GM12878 (cell line): ENCODE results near the gene SERPINA4. TPM values are rescaled to one million over a fixed set of nuclear protein-coding genes. Genes with fewer than 3 reads are reported as not detected.
A peak's percentile ranks its signal among the peaks of the same experiment; 100 is the strongest.

Experiments used
- ATAC-seq: fragments of 200-7000 bp; cut with Tn5 transposase; 3 replicates; pipeline ENCODE4 v1.9.1; 2020; ENCODE audit warnings: mild to moderate bottlenecking, moderate library complexity
- BruUV-seq: library from RNA; stranded (reverse); fragments of 400-500 nt; replicated peaks from 2 replicates; lab custom pipeline; 2021; lab: Mats Ljungman, UMichigan
- CTCF ChIA-PET: fragments of 300-600 bp; sonication (Branson Sonifier 250); formaldehyde crosslinking; extraction: SDS; loops from one replicate; lab custom pipeline; 2021; ENCODE audit warnings: inconsistent platforms; lab: Yijun Ruan, JAX
- POLR2A ChIA-PET: fragments of 350-600 bp; formaldehyde crosslinking; extraction: SDS; loops from one replicate; lab custom pipeline; 2021; ENCODE audit warnings: inconsistent platforms; lab: Charles Lee
- RAD21 ChIA-PET: fragments of 300-600 bp; sonication (Branson Sonifier 250); formaldehyde crosslinking; loops from one replicate; lab custom pipeline; 2023; ENCODE audit warnings: antibody characterized with exemption; ENCODE audit not compliant: unreplicated experiment; lab: Charles Lee
- SMC1A ChIA-PET: fragments of 300-600 bp; sonication (Branson Sonifier 250); formaldehyde crosslinking; loops from one replicate; lab custom pipeline; 2023; ENCODE audit not compliant: unreplicated experiment, uncharacterized antibody; lab: Charles Lee
- DNase-seq: peaks from one replicate; pipeline ENCODE4 v3.0.0-alpha.2; 2011; ENCODE audit warnings: low read depth, low spot score
- FAIRE-seq: peaks from 3 replicates; lab custom pipeline; 2011; peaks lifted over from hg19 to GRCh38; lab: Jason Lieb, UNC
- H2AFZ ChIP-seq: 2 replicates; pipeline ENCODE4 v1.6.0; 2011; ENCODE audit warnings: low read depth, low read length, control low read depth; ENCODE audit not compliant: control insufficient read depth
- H3K27ac ChIP-seq: 2 replicates; pipeline ENCODE4 v1.5.1; 2011; ENCODE audit warnings: control low read depth; ENCODE audit not compliant: control insufficient read depth, insufficient read depth
- H3K27me3 ChIP-seq, 2 experiments: replicated peaks in 1 of 2; 2 replicates each; pipeline versions ENCODE4 v1.6.0 to v1.6.1; 2011; ENCODE audit warnings: low read length in 1 of 2; ENCODE audit not compliant: control insufficient read depth in 2 of 2, insufficient read depth in 2 of 2
- H3K36me3 ChIP-seq, 2 experiments: 2 replicates each; pipeline ENCODE4 v1.5.1; 2011; ENCODE audit warnings: low read length in 1 of 2; ENCODE audit not compliant: control insufficient read depth in 2 of 2, insufficient read depth in 2 of 2
- H3K4me1 ChIP-seq: 2 replicates; pipeline ENCODE4 v1.6.1; 2011; ENCODE audit warnings: mild to moderate bottlenecking, low read length, moderate library complexity, mixed read lengths; ENCODE audit not compliant: control insufficient read depth, insufficient read depth
- H3K4me2 ChIP-seq: 2 replicates; pipeline ENCODE4 v1.6.0; 2011; ENCODE audit warnings: control low read depth; ENCODE audit not compliant: control insufficient read depth, insufficient read depth
- H3K4me3 ChIP-seq: fragments of 200-600 bp; sonication (generic); 2 replicates; pipeline ENCODE4 v1.5.1; 2016
- H3K79me2 ChIP-seq: 2 replicates; pipeline ENCODE4 v1.6.0; 2011; ENCODE audit warnings: low read length; ENCODE audit not compliant: control insufficient read depth, insufficient read depth
- H3K9ac ChIP-seq: 2 replicates; pipeline ENCODE4 v1.8.0; 2011; ENCODE audit warnings: low read length, control low read depth, mixed read lengths; ENCODE audit not compliant: control insufficient read depth, insufficient read depth
- H3K9me3 ChIP-seq: replicated peaks from 3 replicates; pipeline ENCODE4 v1.5.1; 2011; ENCODE audit warnings: mild to moderate bottlenecking, low read length; ENCODE audit not compliant: control insufficient read depth, insufficient read depth
- H4K20me1 ChIP-seq: 2 replicates; pipeline ENCODE4 v1.6.0; 2011; ENCODE audit not compliant: control insufficient read depth, insufficient read depth
- ASH2L ChIP-seq: fragments of 300-600, 200-600 bp; sonication (generic); IDR thresholded peaks from 2 replicates; pipeline ENCODE4 v1.6.1; 2017; ENCODE audit warnings: low read depth, mild to moderate bottlenecking, borderline replicate concordance
- HDGF ChIP-seq: fragments of 450-650 bp; IDR thresholded peaks from 2 replicates; pipeline ENCODE4 v1.6.1; 2016; ENCODE audit warnings: antibody characterized with exemption
- JUNB ChIP-seq: IDR thresholded peaks from 2 replicates; pipeline ENCODE4 v1.6.1; 2016; ENCODE audit warnings: antibody characterized with exemption, mild to moderate bottlenecking
- RAD51 ChIP-seq: fragments of 450-650 bp; IDR thresholded peaks from 2 replicates; pipeline ENCODE4 v1.6.1; 2016; ENCODE audit warnings: moderate library complexity, mild to moderate bottlenecking, inconsistent platforms
- TBL1XR1 ChIP-seq: IDR thresholded peaks from 2 replicates; pipeline ENCODE4 v1.6.1; 2012; ENCODE audit warnings: low read depth, low read length, improper control_type of control experiment
- TCF12 ChIP-seq: IDR thresholded peaks from 2 replicates; pipeline ENCODE4 v1.6.1; 2011; ENCODE audit warnings: low read depth, mild to moderate bottlenecking, low read length
- WGBS: methylation state at CpG from one replicate; pipeline ENCODE4 v1.1.6; 2016; ENCODE audit warnings: low lambda C conversion rate; ENCODE audit not compliant: insufficient replicate concordance, insufficient coverage; ENCODE audit errors: missing lambda C conversion rate; 5-methylcytosine and 5-hydroxymethylcytosine counted together
- in situ Hi-C: fragments of 300-500 bp; cut with MboI; formaldehyde crosslinking; loops from 9 replicates; pipeline ENCODE4 v1.14.3; 2018; ENCODE audit warnings: mixed read lengths
- intact Hi-C: fragments of 100-400 bp; cut with micrococcal nuclease; formaldehyde crosslinking; loops from one replicate; pipeline ENCODE4 v1.14.2; 2022; ENCODE audit not compliant: unreplicated experiment
- polyA plus RNA-seq, 11 experiments: library from polyadenylated mRNA; depleted of rRNA in 4 of 11; unstranded in 6 of 11; stranded (reverse) in 5 of 11; fragments of >200 nt; fragmentation: Nextera tagmentation in 4 of 11; fragmentation: Illumina TruSeq in 1 of 11; extraction: Ambion mirVana in 4 of 11; extraction: Trizol in 1 of 11; gene quantifications; 1 replicate in 1 of 11; 2 replicates in 10 of 11; pipeline versions ENCODE4 v1.2.1 to v1.2.3, GENCODE V29; 2011 to 2016; ENCODE audit warnings: inconsistent platforms in 2 of 11, missing spikeins in 2 of 11, low read depth in 1 of 11
- total RNA-seq, 4 experiments: library from RNA; depleted of rRNA in 3 of 4; stranded (reverse); fragments of >200 nt in 3 of 4; fragmentation: Illumina TruSeq in 1 of 4; extraction: Trizol in 1 of 4; gene quantifications; 2 replicates each; pipeline versions ENCODE4 v1.2.1 to v1.2.3, GENCODE V29; 2013 to 2021

Gene SERPINA4
- total and polyA plus RNA-seq, 10 of the 15 experiments (the other 5 are each of a cell fraction or from before 2014, with no cell fraction given), result 0.13 TPM; not detected in 9

- no peaks in the 10 kb centered on the region for H4K20me1 ChIP-seq
- 21% methylated on average over 9 of the region's 9 CpGs for WGBS
- SMC1A ChIA-PET, result no interaction called here
- intact Hi-C loops, result no loop called here
- in situ Hi-C loops, result no loop called here
- no peak overlapping the region for H3K27ac ChIP-seq
- no peaks in the 10 kb centered on the region for H3K79me2 ChIP-seq
- RAD21 ChIA-PET, result no interaction called here
- TF ChIP-seq HDGF (no peak), TCF12 (peak; percentile 68; the same call in 1 of the 2 replicates)
- CTCF ChIA-PET, result interaction anchor here (1.0 kb wide), 1 partner anchor 57 kb away, joined by 3 read pairs; no protein-coding TSS in a partner anchor
- FAIRE-seq (no peak), ATAC-seq (no peak), DNase-seq (no peak)
- POLR2A ChIA-PET, result no interaction called here
- H3K36me3 ChIP-seq, result no peaks in the 10 kb centered on the region
- H3K9me3 ChIP-seq, result no peaks in the 10 kb centered on the region; the same call in 2 of the 3 replicates
- H3K4me1 ChIP-seq, result peaks cover 3% of the 10 kb centered on the region; the same call in 1 of the 2 replicates
- no peak overlapping the region for H3K4me2 ChIP-seq
- H3K4me3 ChIP-seq, result no peak overlapping the region
- H3K27me3 ChIP-seq, result no peaks in the 10 kb centered on the region; a peak in 1 of 4 replicates
- BruUV-seq, result no TSS peak
- no peak overlapping the region for H3K9ac ChIP-seq
- no peak overlapping the region for H2AFZ ChIP-seq
Measured at GRCh38 chr14:94542811-94543440, 18.3 kb upstream of the SERPINA4 start.

GRCh38 chr14:94543449-94544124 lies 17.7 kb upstream of the SERPINA4 start:
- POLR2A ChIA-PET, result no interaction called here
- WGBS, result 27% methylated on average over 15 of the region's 15 CpGs
- FAIRE-seq (no peak), DNase-seq (no peak), ATAC-seq (no peak)
- Histone ChIP-seq H3K9me3 (no peaks in the 10 kb centered on the region; the same call in 2 of the 3 replicates), H3K36me3 (no peaks in the 10 kb centered on the region), H3K79me2 (no peaks in the 10 kb centered on the region), H3K27me3 (no peaks in the 10 kb centered on the region; a peak in 1 of 4 replicates), H3K4me2 (no peak overlapping the region), H3K9ac (no peak overlapping the region), H2AFZ (no peak overlapping the region), H3K27ac (no peak overlapping the region), H3K4me1 (peaks cover 3% of the 10 kb centered on the region; the same call in 1 of the 2 replicates), H4K20me1 (no peaks in the 10 kb centered on the region), H3K4me3 (no peak overlapping the region)
- SMC1A ChIA-PET, result no interaction called here
- intact Hi-C loops, result no loop called here
- in situ Hi-C loops, result no loop called here
- CTCF ChIA-PET, result interaction anchor here (1.0 kb wide), 1 partner anchor 58 kb away, joined by 3 read pairs; no protein-coding TSS in a partner anchor
- RAD21 ChIA-PET, result no interaction called here
- BruUV-seq, result no TSS peak
- TF ChIP-seq JUNB (no peak), TBL1XR1 (no peak), ASH2L (no peak), RAD51 (no peak)
